KG1 (cell line): ENCODE results near the gene LMBR1.

Experiments used
- DNase-seq: peaks from one replicate; lab custom pipeline; 2025; lab: John Stamatoyannopoulos, UW

LMBR1 gene

GRCh38 chr7:156692849-156693248 lies 200.1 kb downstream of the LMBR1 start:
- no peak for DNase-seq

GRCh38 chr7:156691764-156692163 lies 201.2 kb downstream of the LMBR1 start:
- no peak for DNase-seq

- DNase-seq = no peak
Observed at GRCh38 chr7:156684661-156685060, 208.3 kb downstream of the LMBR1 start.

GRCh38 chr7:156684251-156684650 lies 208.7 kb downstream of the LMBR1 start:
- no peak for DNase-seq

GRCh38 chr7:156682928-156683327 lies 210.1 kb downstream of the LMBR1 start:
- no peak for DNase-seq

GRCh38 chr7:156680281-156680680 lies 212.7 kb downstream of the LMBR1 start:
- DNase-seq = no peak

GRCh38 chr7:156677374-156678054 lies 215.5 kb downstream of the LMBR1 start:
- DNase-seq = no peak

GRCh38 chr7:156676263-156676662 lies 216.7 kb downstream of the LMBR1 start:
- DNase-seq = no peak

- DNase-seq = no peak
Observed at GRCh38 chr7:156675721-156676120, 217.3 kb downstream of the LMBR1 start.

- no peak for DNase-seq
Observed at GRCh38 chr7:156673902-156674301, 219.1 kb downstream of the LMBR1 start.

- no peak for DNase-seq
Observed at GRCh38 chr7:156673454-156673853, 219.5 kb downstream of the LMBR1 start.

- DNase-seq = no peak
Observed at GRCh38 chr7:156669035-156669828, 223.8 kb downstream of the LMBR1 start.

- DNase-seq = no peak
Observed at GRCh38 chr7:156668130-156668741, 224.7 kb downstream of the LMBR1 start.

- DNase-seq = no peak
Observed at GRCh38 chr7:156667110-156667426, 225.9 kb downstream of the LMBR1 start.

- DNase-seq = no peak
Observed at GRCh38 chr7:156666368-156667109, 226.4 kb downstream of the LMBR1 start.

GRCh38 chr7:156665101-156665500 lies 227.9 kb downstream of the LMBR1 start:
- no peak for DNase-seq

GRCh38 chr7:156662277-156662676 lies 230.7 kb downstream of the LMBR1 start:
- DNase-seq = no peak

- DNase-seq = no peak
Observed at GRCh38 chr7:156661637-156662036, 231.3 kb downstream of the LMBR1 start.

GRCh38 chr7:156659961-156660360 lies 233.0 kb downstream of the LMBR1 start:
- no peak for DNase-seq

- DNase-seq = no peak
Observed at GRCh38 chr7:156659203-156659602, 233.8 kb downstream of the LMBR1 start.

- DNase-seq = no peak
Observed at GRCh38 chr7:156657681-156658080, 235.3 kb downstream of the LMBR1 start.

GRCh38 chr7:156656598-156656997 lies 236.4 kb downstream of the LMBR1 start:
- no peak for DNase-seq

- no peak for DNase-seq
Observed at GRCh38 chr7:156655983-156656382, 237.0 kb downstream of the LMBR1 start.
